ENCODE data around the gene DGAT2.

The DGAT2 gene

GRCh38 chr11:75725547-75726320 lies 42.8 kb upstream of the DGAT2 start:
- ChIA-PET CTCF (interaction anchor here (0.7 kb wide), 1 partner anchor 192 kb away, joined by 3 read pairs; no protein-coding TSS in a partner anchor), POLR2A (ENCODE audit: low non-redundant PET) (no interaction called here)
- TF ChIP-seq, protein P1, sequence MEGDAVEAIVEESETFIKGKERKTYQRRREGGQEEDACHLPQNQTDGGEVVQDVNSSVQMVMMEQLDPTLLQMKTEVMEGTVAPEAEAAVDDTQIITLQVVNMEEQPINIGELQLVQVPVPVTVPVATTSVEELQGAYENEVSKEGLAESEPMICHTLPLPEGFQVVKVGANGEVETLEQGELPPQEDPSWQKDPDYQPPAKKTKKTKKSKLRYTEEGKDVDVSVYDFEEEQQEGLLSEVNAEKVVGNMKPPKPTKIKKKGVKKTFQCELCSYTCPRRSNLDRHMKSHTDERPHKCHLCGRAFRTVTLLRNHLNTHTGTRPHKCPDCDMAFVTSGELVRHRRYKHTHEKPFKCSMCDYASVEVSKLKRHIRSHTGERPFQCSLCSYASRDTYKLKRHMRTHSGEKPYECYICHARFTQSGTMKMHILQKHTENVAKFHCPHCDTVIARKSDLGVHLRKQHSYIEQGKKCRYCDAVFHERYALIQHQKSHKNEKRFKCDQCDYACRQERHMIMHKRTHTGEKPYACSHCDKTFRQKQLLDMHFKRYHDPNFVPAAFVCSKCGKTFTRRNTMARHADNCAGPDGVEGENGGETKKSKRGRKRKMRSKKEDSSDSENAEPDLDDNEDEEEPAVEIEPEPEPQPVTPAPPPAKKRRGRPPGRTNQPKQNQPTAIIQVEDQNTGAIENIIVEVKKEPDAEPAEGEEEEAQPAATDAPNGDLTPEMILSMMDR (conservative IDR thresholded peaks at IDR 0.05; ENCODE audit: low read depth), result no peak
- no peak overlapping the region for H3K27ac ChIP-seq
- DNase-seq (ENCODE audit: low spot score), result no peak

DNA sequence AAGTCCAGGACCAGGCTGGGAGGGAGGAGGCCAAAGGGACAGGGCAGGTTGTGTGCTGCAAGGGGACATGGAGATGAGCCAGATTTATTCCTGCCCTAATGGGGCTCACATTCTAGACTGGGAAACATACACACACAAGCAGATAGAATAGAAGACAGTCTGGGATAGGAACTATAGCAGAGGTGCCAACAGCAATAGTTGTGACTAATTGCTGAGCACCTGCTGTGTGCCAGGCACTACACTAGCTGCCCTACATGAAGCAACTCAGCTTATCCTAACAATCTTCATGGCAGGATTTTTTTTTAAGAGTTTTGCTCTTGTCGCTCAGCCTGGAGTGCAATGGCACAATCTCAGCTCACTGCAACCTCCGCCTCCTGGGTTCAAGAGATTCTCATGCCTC lies 39.6 kb upstream of the DGAT2 start:
- H3K27ac ChIP-seq, result no peak overlapping the region
- POLR2A ChIA-PET (ENCODE audit: low non-redundant PET), result no interaction called here
- DNase-seq (ENCODE audit: low spot score), result no peak
- CTCF ChIA-PET, result no interaction called here
- TF ChIP-seq, protein P1 (conservative IDR thresholded peaks at IDR 0.05; ENCODE audit: low read depth), result no peak

- TF ChIP-seq, protein P1 (conservative IDR thresholded peaks at IDR 0.05; ENCODE audit: low read depth), result no peak
- ChIA-PET CTCF (no interaction called here), POLR2A (ENCODE audit: low non-redundant PET) (no interaction called here)
- no peak overlapping the region for H3K27ac ChIP-seq
- DNase-seq (ENCODE audit: low spot score), result no peak
These were observed 37.5 kb upstream of the DGAT2 start for GRCh38 chr11:75731095-75731494.

GRCh38 chr11:75733071-75733430 lies 35.5 kb upstream of the DGAT2 start:
- ChIA-PET POLR2A (ENCODE audit: low non-redundant PET) (no interaction called here), CTCF (no interaction called here)
- no peak overlapping the region for H3K27ac ChIP-seq
- DNase-seq (ENCODE audit: low spot score), result no peak
- TF ChIP-seq, protein P1 (conservative IDR thresholded peaks at IDR 0.05; ENCODE audit: low read depth), result no peak

- TF ChIP-seq, protein P1 (conservative IDR thresholded peaks at IDR 0.05; ENCODE audit: low read depth), result no peak
- H3K27ac ChIP-seq, result no peak overlapping the region
- ChIA-PET CTCF (interaction anchor here (0.6 kb wide), 1 partner anchor 91 kb away, joined by 7 read pairs; no protein-coding TSS in a partner anchor), POLR2A (ENCODE audit: low non-redundant PET) (no interaction called here)
- DNase-seq (ENCODE audit: low spot score), result no peak
These were observed 35.0 kb upstream of the DGAT2 start for GRCh38 chr11:75733431-75734107.

DNA sequence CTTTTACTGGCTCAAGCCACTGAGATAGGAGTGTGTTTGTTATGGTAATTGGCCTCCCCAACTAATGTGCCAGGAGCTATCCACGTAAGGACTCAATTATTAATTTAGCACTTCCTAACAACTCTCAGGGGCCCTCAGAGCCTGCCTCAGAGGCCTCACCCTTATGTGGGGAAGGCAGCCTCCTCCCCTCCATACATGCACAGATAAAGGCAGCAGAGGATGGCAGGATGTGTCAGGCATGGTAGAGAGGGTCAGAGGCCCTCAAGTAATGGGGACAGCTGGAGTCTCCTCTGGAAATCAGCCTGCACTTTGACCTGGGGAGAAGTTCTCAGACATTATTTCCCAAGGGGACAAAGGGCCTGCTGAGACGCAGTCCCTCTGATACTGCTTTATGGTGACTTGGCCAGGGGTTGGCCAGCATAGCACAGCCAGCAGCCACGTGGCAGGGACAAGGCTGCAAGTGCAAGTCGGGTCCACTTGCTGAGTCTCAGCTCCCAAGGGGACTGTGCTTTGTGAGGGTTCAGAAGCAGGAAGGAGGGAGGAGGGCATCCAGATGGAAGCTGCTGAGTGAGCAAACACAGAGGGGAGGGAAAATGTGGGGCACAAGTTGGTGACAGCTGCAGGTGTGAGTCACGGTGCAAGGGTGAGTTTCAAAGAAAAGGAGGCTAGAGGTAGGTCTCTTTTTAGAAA lies 33.9 kb upstream of the DGAT2 start:
- POLR2A ChIA-PET (ENCODE audit: low non-redundant PET), result no interaction called here
- no peak overlapping the region for H3K27ac ChIP-seq
- no peak for DNase-seq (ENCODE audit: low spot score)
- TF ChIP-seq, protein P1 (conservative IDR thresholded peaks at IDR 0.05; ENCODE audit: low read depth), result no peak
- CTCF ChIA-PET, result interaction anchor here (0.6 to 1.1 kb wide), 2 partner anchors 29 to 89 kb away, joined by 3 to 7 read pairs; no protein-coding TSS in a partner anchor
